Mucosa of stomach (tissue), 1 donor: ENCODE results near the gene RHOT2.

ENCODE experiments used
- H3K27me3 ChIP-seq: one replicate; pipeline ENCODE4 v1.7.0; 2013; ENCODE audit warnings: mild to moderate bottlenecking, low read length; ENCODE audit not compliant: control insufficient read depth, insufficient read depth
- H3K36me3 ChIP-seq: one replicate; pipeline ENCODE4 v1.7.0; 2013; ENCODE audit warnings: low read length; ENCODE audit not compliant: control insufficient read depth, insufficient read depth
- H3K4me1 ChIP-seq: one replicate; pipeline ENCODE4 v1.7.0; 2013; ENCODE audit warnings: mild to moderate bottlenecking, low read length; ENCODE audit not compliant: control insufficient read depth, insufficient read depth
- H3K4me3 ChIP-seq: one replicate; pipeline ENCODE4 v1.7.0; 2013; ENCODE audit warnings: low read length
- H3K9ac ChIP-seq: one replicate; pipeline ENCODE4 v1.7.0; 2013; ENCODE audit warnings: mild to moderate bottlenecking, low read length, moderate library complexity
- H3K9me3 ChIP-seq: one replicate; pipeline ENCODE4 v1.7.0; 2013; ENCODE audit warnings: mild to moderate bottlenecking, low read length, moderate library complexity; ENCODE audit not compliant: control insufficient read depth
- donor health status: Pancreatic carcinoma.

The RHOT2 gene

GRCh38 chr16:677316-678190 lies 9.6 kb downstream of the RHOT2 start:
- no peak overlapping the region for H3K9ac ChIP-seq
- H3K9me3 ChIP-seq = no peaks in the 10 kb centered on the region
- H3K4me3 ChIP-seq = no peak overlapping the region
- H3K36me3 ChIP-seq = peaks cover 9% of the 10 kb centered on the region
- peaks cover 6% of the 10 kb centered on the region for H3K27me3 ChIP-seq
- peaks cover 54% of the 10 kb centered on the region for H3K4me1 ChIP-seq

GRCh38 chr16:678209-678857 lies 10.4 kb downstream of the RHOT2 start:
- Histone ChIP-seq H3K9me3 (no peaks in the 10 kb centered on the region), H3K27me3 (peaks cover 6% of the 10 kb centered on the region), H3K4me1 (peaks cover 61% of the 10 kb centered on the region), H3K9ac (no peak overlapping the region), H3K36me3 (peaks cover 15% of the 10 kb centered on the region), H3K4me3 (no peak overlapping the region)

- no peaks in the 10 kb centered on the region for H3K9me3 ChIP-seq
- peaks cover 6% of the 10 kb centered on the region for H3K27me3 ChIP-seq
- no peak overlapping the region for H3K4me3 ChIP-seq
- H3K36me3 ChIP-seq = peaks cover 15% of the 10 kb centered on the region
- H3K9ac ChIP-seq = peak overlapping the region; percentile 37
- peaks cover 63% of the 10 kb centered on the region for H3K4me1 ChIP-seq
These were observed 11.2 kb downstream of the RHOT2 start for GRCh38 chr16:678858-679813.

- H3K9ac ChIP-seq = peak within 1 kb of the TSS; percentile 76
- H3K27me3 ChIP-seq = peaks cover 2% of the 10 kb centered on the region
- peaks cover 56% of the 10 kb centered on the region for H3K4me1 ChIP-seq
- peak within 1 kb of the TSS; percentile 41 for H3K4me3 ChIP-seq
- H3K9me3 ChIP-seq = no peaks in the 10 kb centered on the region
- peaks cover 15% of the 10 kb centered on the region for H3K36me3 ChIP-seq
These were observed 12.1 kb downstream of the RHOT2 start, which contains the start of gene STUB1 for GRCh38 chr16:679814-680624. STUB1 (plus strand) TSS chr16:680410; CDS start chr16:680526, 116 bp downstream.

- H3K9me3 ChIP-seq = no peaks in the 10 kb centered on the region
- H3K36me3 ChIP-seq = peaks cover 15% of the 10 kb centered on the region
- peaks cover 52% of the 10 kb centered on the region for H3K4me1 ChIP-seq
- H3K27me3 ChIP-seq = no peaks in the 10 kb centered on the region
- H3K9ac ChIP-seq = peak overlapping the region; percentile 76
- peak overlapping the region; percentile 41 for H3K4me3 ChIP-seq
These were observed 12.7 kb downstream of the RHOT2 start for GRCh38 chr16:680625-680945.

DNA sequence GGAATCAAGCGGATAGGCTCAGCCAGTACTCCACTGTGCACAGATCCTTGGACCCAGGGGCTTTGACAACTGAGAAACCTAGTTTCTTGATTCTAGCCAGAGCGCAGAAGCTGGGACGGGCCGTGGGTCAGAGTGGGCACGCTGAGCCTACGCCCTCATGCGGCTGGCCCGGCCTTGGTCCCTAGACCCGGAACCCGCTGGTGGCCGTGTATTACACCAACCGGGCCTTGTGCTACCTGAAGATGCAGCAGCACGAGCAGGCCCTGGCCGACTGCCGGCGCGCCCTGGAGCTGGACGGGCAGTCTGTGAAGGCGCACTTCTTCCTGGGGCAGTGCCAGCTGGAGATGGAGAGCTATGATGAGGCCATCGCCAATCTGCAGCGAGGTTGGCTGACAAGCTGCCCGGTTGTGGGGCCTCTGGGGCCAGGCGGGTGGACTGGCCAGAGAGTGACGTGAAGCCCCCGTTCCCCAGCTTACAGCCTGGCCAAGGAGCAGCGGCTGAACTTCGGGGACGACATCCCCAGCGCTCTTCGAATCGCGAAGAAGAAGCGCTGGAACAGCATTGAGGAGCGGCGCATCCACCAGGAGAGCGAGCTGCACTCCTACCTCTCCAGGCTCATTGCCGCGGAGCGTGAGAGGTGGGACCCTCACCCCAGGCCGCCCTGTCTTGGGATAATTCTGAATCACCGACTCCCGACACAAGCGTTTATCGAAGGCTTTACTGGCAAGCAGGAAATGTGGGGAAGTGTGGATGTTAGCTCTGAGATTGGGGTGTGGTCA lies 13.2 kb downstream of the RHOT2 start:
- H3K4me3 ChIP-seq = peak overlapping the region; percentile 41
- peaks cover 15% of the 10 kb centered on the region for H3K36me3 ChIP-seq
- H3K4me1 ChIP-seq = peaks cover 52% of the 10 kb centered on the region
- H3K9ac ChIP-seq = peak overlapping the region; percentile 76
- no peaks in the 10 kb centered on the region for H3K27me3 ChIP-seq
- no peaks in the 10 kb centered on the region for H3K9me3 ChIP-seq

DNA sequence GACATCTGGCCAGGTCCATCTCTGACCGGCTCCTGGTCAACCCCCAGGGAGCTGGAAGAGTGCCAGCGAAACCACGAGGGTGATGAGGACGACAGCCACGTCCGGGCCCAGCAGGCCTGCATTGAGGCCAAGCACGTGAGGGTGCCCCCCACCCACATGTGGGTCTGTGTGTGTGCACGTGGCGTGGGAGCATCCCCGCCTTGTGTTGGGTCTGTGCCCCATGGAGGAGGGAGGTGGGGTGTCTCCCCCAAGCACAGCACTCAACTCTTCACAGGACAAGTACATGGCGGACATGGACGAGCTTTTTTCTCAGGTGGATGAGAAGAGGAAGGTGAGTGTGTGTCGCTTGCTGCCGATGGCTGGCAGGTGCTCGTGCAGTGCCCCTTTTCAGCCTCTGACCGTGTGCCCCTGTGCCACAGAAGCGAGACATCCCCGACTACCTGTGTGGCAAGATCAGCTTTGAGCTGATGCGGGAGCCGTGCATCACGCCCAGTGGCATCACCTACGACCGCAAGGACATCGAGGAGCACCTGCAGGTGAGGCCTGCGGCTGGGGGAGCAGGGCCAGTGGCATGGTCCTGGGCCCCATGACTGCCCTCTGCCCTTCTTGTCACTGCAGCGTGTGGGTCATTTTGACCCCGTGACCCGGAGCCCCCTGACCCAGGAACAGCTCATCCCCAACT lies 14.0 kb downstream of the RHOT2 start:
- Histone ChIP-seq H3K36me3 (peaks cover 15% of the 10 kb centered on the region), H3K4me1 (peaks cover 48% of the 10 kb centered on the region), H3K27me3 (no peaks in the 10 kb centered on the region), H3K9ac (no peak overlapping the region), H3K4me3 (no peak overlapping the region), H3K9me3 (no peaks in the 10 kb centered on the region)

DNA sequence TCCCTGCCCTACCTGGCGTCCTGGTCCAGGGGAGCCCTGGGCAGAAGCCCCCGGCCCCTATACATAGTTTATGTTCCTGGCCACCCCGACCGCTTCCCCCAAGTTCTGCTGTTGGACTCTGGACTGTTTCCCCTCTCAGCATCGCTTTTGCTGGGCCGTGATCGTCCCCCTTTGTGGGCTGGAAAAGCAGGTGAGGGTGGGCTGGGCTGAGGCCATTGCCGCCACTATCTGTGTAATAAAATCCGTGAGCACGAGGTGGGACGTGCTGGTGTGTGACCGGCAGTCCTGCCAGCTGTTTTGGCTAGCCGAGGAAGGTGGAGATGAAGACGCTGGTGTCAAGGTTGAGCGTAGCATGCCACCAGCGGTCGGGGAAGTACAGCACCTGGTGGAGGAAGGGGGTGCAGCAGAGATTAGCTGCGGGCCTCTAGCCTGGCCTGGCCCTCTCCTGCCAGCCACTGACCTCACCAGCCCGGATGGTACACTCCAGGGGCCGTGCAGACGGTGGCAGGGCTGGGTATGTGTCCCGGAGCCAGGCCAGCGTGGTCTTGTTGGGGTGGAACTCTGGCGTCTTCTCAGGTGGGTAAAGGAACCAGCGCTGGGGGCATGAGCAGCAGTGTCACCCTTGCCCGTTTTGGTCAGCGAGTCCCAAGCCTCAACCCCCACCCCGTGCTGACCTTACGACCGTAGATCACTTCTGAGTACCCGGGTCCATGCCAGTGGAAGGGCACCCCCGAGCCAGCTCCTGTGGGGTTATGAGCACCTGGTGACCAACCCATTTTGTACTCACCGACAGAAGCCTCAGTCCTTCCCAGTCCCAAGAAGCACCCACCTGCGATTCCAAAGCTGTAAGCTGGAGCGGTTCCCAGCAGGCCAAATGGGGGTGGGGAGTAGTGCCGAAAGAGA lies 14.8 kb downstream of the RHOT2 start:
- H3K9me3 ChIP-seq = no peaks in the 10 kb centered on the region
- peaks cover 40% of the 10 kb centered on the region for H3K4me1 ChIP-seq
- H3K27me3 ChIP-seq = no peaks in the 10 kb centered on the region
- no peak overlapping the region for H3K4me3 ChIP-seq
- peaks cover 15% of the 10 kb centered on the region for H3K36me3 ChIP-seq
- peak overlapping the region; percentile 61 for H3K9ac ChIP-seq

DNA sequence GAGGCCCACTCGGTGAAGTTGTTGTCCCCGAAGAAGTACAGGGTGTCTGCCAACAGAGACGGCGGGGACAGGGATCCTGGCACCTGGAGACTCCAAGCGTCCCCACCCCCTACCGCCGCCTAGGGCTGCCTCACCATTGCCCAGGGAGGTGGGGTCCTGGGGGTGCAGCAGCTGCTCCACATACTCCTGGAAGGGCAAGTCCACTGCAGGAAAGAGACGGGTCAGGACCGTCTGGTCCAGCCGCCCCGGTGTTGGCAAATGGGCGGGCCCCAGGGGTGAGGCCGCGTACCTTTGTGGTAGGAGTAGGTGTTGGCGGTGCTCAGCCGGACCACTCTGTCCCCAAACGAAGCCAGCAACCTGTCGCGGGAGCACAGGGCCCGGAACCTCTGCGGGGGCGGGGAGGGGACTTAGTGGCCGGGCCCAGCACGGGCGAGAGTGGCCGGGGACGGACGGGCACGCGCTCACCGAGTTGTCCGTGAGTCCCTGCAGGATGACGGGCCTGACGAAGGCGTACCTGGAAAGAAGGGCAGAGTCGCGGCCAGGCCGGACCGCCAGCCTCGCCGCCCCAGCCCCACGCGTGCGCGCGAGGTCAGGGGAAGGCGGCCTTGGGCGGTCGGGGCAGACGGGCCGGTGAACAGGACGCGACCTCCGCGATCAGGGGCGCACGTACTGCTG lies 15.6 kb downstream of the RHOT2 start:
- Histone ChIP-seq H3K4me1 (peaks cover 40% of the 10 kb centered on the region), H3K9ac (peak overlapping the region; percentile 61)

More for the DNA sequence above, 15.6 kb downstream of the RHOT2 start:
- no peaks in the 10 kb centered on the region for H3K27me3 ChIP-seq
- H3K9me3 ChIP-seq = no peaks in the 10 kb centered on the region
- H3K4me3 ChIP-seq = peak overlapping the region; percentile 19
- peaks cover 15% of the 10 kb centered on the region for H3K36me3 ChIP-seq
